Colon (tissue), 2 donors: ENCODE measurements around the gene STRIT1.
A peak's percentile ranks its signal among the peaks of the same experiment; 100 is the strongest.

ENCODE experiments used
- FAIRE-seq: peaks from 2 replicates; lab custom pipeline; 2012; peaks lifted over from hg19 to GRCh38; lab: Jason Lieb, UNC
- donor health status: control.
- donor health status: control.

STRIT1 gene

GRCh38 chr3:155293516-155293915, at the start of gene STRIT1:
Gene STRIT1 (minus strand): TSS chr3:155293683.
- no peak for FAIRE-seq

- no peak for FAIRE-seq
These were observed 48.9 kb upstream of the STRIT1 start for GRCh38 chr3:155342344-155342743.

GRCh38 chr3:155339052-155339451, 45.6 kb upstream of the STRIT1 start:
- FAIRE-seq, result no peak

- FAIRE-seq, result no peak
These were observed 42.4 kb upstream of the STRIT1 start for GRCh38 chr3:155335724-155336354.

GRCh38 chr3:155334914-155335723, 41.6 kb upstream of the STRIT1 start:
- no peak for FAIRE-seq

GRCh38 chr3:155334215-155334913, 40.9 kb upstream of the STRIT1 start:
- FAIRE-seq, result no peak

GRCh38 chr3:155332716-155333115, 39.2 kb upstream of the STRIT1 start:
- no peak for FAIRE-seq

GRCh38 chr3:155331078-155331477, 37.6 kb upstream of the STRIT1 start:
- FAIRE-seq, result no peak

- no peak for FAIRE-seq
These were observed 36.9 kb upstream of the STRIT1 start for GRCh38 chr3:155330370-155330769.

- FAIRE-seq, result no peak
These were observed 36.1 kb upstream of the STRIT1 start for GRCh38 chr3:155329513-155330048.

GRCh38 chr3:155327871-155328270, 34.4 kb upstream of the STRIT1 start:
- no peak for FAIRE-seq

- FAIRE-seq, result no peak
These were observed 33.9 kb upstream of the STRIT1 start for GRCh38 chr3:155327430-155327829.

GRCh38 chr3:155326901-155327300, 33.4 kb upstream of the STRIT1 start:
- no peak for FAIRE-seq

GRCh38 chr3:155326244-155326643, 32.8 kb upstream of the STRIT1 start:
- FAIRE-seq, result no peak

- FAIRE-seq, result no peak
These were observed 31.9 kb upstream of the STRIT1 start for GRCh38 chr3:155325263-155325835.

GRCh38 chr3:155323063-155323666, 29.7 kb upstream of the STRIT1 start:
- peak; percentile 65 for FAIRE-seq

- FAIRE-seq, result no peak
These were observed 27.9 kb upstream of the STRIT1 start for GRCh38 chr3:155321418-155321817.

GRCh38 chr3:155320934-155321333, 27.5 kb upstream of the STRIT1 start:
- no peak for FAIRE-seq

- FAIRE-seq, result no peak
These were observed 25.3 kb upstream of the STRIT1 start for GRCh38 chr3:155318740-155319139.

- no peak for FAIRE-seq
These were observed 23.7 kb upstream of the STRIT1 start for GRCh38 chr3:155317211-155317610.

GRCh38 chr3:155316426-155316825, 22.9 kb upstream of the STRIT1 start:
- FAIRE-seq, result no peak

GRCh38 chr3:155313916-155314315, 20.4 kb upstream of the STRIT1 start:
- FAIRE-seq, result no peak
